Measurements from ENCODE around the gene PPP1R11. TPM values are rescaled to one million over a fixed set of nuclear protein-coding genes. Genes with fewer than 3 reads are reported as not detected.

PPP1R11 gene
- total RNA-seq, 1 experiment from 2014 or later, result 59.2 TPM

DNA sequence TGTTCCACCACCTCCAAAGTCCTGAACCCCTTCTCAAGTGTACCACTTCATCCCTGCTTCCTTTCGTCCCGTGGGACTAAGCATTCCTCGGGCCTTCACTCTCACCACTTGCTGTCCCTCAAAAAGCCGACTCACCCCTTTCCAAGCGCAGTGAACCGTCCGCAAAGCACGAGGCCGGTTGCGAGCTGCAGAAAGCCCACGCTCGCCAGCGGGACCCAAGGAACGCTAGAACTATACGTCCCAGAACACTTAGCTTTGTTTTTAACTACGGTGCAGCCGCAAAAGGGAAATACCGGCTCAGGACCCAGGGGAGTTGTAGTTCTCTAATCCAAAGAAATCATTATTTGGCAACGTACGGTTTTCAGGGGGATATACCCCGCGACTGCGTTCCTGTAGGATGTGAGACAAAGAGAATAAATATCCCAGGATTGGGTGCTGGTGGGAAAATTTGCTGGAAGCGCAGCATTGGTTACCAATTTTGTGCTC, 6.3 kb upstream of the PPP1R11 start:
- DNase-seq (ENCODE audit: low read depth, low spot score) (no peak), ATAC-seq (peak; percentile 13)
- in situ Hi-C loops (cut with HindIII; ENCODE audit: low pct_unique_long_range_greater_than_20kb, low sequenced_read_pairs), result no loop called here
- CTCF ChIA-PET, result no interaction called here
- POLR2A ChIA-PET, result no interaction called here
- intact Hi-C loops (cut with micrococcal nuclease; ENCODE audit: unreplicated experiment), result no loop called here
- TSS peak; percentile 91 for BruUV-seq (replicated peaks)
- Histone ChIP-seq H3K27me3 (ENCODE audit: control insufficient read depth, insufficient read depth, low read length) (no peaks in the 10 kb centered on the region), H3K4me1 (ENCODE audit: control insufficient read depth, insufficient read depth, low read length) (peaks cover 12% of the 10 kb centered on the region), H3K4me3 (ENCODE audit: low read depth in 2 of 2, low read length in 2 of 2) (peak overlapping the region; percentile 98 to 100), H3K27ac (ENCODE audit: low read length) (peak overlapping the region; percentile 99), H3K9me3 (ENCODE audit: control insufficient read depth, insufficient read depth, low read depth, low read length) (no peaks in the 10 kb centered on the region), H3K36me3 (ENCODE audit: control insufficient read depth, insufficient read depth, low read length) (peaks cover 9% of the 10 kb centered on the region; the same call in 1 of the 2 replicates)
- no peak for TF ChIP-seq REST (IDR thresholded peaks at IDR 0.05; ENCODE audit: insufficient read depth in 1 of 2, low read depth in 2 of 2, low read length in 1 of 2)
- no peak for TF ChIP-seq SIN3A (IDR thresholded peaks at IDR 0.05; ENCODE audit: borderline replicate concordance, insufficient read depth, low read depth, low read length)
- TF ChIP-seq, protein P1, sequence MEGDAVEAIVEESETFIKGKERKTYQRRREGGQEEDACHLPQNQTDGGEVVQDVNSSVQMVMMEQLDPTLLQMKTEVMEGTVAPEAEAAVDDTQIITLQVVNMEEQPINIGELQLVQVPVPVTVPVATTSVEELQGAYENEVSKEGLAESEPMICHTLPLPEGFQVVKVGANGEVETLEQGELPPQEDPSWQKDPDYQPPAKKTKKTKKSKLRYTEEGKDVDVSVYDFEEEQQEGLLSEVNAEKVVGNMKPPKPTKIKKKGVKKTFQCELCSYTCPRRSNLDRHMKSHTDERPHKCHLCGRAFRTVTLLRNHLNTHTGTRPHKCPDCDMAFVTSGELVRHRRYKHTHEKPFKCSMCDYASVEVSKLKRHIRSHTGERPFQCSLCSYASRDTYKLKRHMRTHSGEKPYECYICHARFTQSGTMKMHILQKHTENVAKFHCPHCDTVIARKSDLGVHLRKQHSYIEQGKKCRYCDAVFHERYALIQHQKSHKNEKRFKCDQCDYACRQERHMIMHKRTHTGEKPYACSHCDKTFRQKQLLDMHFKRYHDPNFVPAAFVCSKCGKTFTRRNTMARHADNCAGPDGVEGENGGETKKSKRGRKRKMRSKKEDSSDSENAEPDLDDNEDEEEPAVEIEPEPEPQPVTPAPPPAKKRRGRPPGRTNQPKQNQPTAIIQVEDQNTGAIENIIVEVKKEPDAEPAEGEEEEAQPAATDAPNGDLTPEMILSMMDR (IDR thresholded peaks at IDR 0.05), result no peak
- TF ChIP-seq POLR2AphosphoS5 (IDR thresholded peaks at IDR 0.05; ENCODE audit: low read depth, low read length), result no peak
- no peak for TF ChIP-seq TCF7L2 (IDR thresholded peaks at IDR 0.05; ENCODE audit: low read depth, low read length)

GRCh38 chr6:30061092-30061857, 5.7 kb upstream of the PPP1R11 start, which contains the start of gene POLR1H:
Gene POLR1H, plus strand, starts transcription at chr6:30061265. Its CDS starts 260 bp downstream, at chr6:30061525.
- peak within 1 kb of the TSS; percentile 99 for H3K27ac ChIP-seq (ENCODE audit: low read length)

More at GRCh38 chr6:30061092-30061857, 5.7 kb upstream of the PPP1R11 start, which contains the start of gene POLR1H:
- intact Hi-C loops (cut with micrococcal nuclease; ENCODE audit: unreplicated experiment), result no loop called here
- in situ Hi-C loops (cut with HindIII; ENCODE audit: low pct_unique_long_range_greater_than_20kb, low sequenced_read_pairs), result no loop called here
- H3K4me3 ChIP-seq (ENCODE audit: low read depth in 2 of 2, low read length in 2 of 2), result peak within 1 kb of the TSS; percentile 98 to 100
- no peaks in the 10 kb centered on the region for H3K27me3 ChIP-seq (ENCODE audit: control insufficient read depth, insufficient read depth, low read length)
- ATAC-seq (peak; percentile 98), DNase-seq (ENCODE audit: low read depth, low spot score) (peak; percentile 86)
- peak; percentile 95 for TF ChIP-seq SIN3A (IDR thresholded peaks at IDR 0.05; ENCODE audit: borderline replicate concordance, insufficient read depth, low read depth, low read length)
- TF ChIP-seq POLR2AphosphoS5 (IDR thresholded peaks at IDR 0.05; ENCODE audit: low read depth, low read length), result peak; percentile 98
- TF ChIP-seq REST (IDR thresholded peaks at IDR 0.05; ENCODE audit: insufficient read depth in 1 of 2, low read depth in 2 of 2, low read length in 1 of 2), result no peak
- TF ChIP-seq TCF7L2 (IDR thresholded peaks at IDR 0.05; ENCODE audit: low read depth, low read length), result no peak
- TF ChIP-seq, protein P1 (IDR thresholded peaks at IDR 0.05), result no peak
- peaks cover 17% of the 10 kb centered on the region for H3K4me1 ChIP-seq (ENCODE audit: control insufficient read depth, insufficient read depth, low read length)
- CTCF ChIA-PET, result no interaction called here
- POLR2A ChIA-PET, result no interaction called here
- peaks cover 9% of the 10 kb centered on the region; the same call in 1 of the 2 replicates for H3K36me3 ChIP-seq (ENCODE audit: control insufficient read depth, insufficient read depth, low read length)
- H3K9me3 ChIP-seq (ENCODE audit: control insufficient read depth, insufficient read depth, low read depth, low read length), result no peaks in the 10 kb centered on the region
- no TSS peak for BruUV-seq (replicated peaks)
